ENCODE measurements around the gene AGBL3.

DNA sequence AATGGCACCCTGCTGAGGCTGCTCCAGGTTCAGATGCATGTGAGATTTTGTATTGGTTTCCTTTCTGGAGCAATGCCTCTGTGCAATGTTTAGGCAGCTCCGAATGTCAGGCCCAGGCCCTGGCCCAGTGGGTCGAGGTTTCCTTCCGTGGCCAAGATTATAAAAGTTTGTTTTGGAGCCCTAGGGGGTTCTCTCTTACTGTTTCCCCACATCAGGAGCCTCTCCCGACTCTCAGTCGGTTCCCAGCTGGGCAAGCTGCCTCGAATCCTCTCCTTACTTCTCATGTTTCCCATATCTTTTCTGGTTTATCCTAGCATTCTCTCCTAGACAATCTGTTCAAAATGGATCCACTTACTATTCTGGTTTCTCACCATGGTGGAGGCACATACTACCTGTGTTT, 172.6 kb downstream of the AGBL3 start:
- TF ChIP-seq CTCF (IDR thresholded peaks at IDR 0.05), result no peak
- TF ChIP-seq POLR2AphosphoS5 (IDR thresholded peaks at IDR 0.05; ENCODE audit: insufficient read depth in 1 of 2, low read depth in 1 of 2), result no peak
